Mesodermal cell (in vitro differentiated cells): Measurements from ENCODE around the gene CNRIP1. TPM values are rescaled to one million over a fixed set of nuclear protein-coding genes. Genes with fewer than 3 reads are reported as not detected.

ENCODE experiments used
- H3K27ac ChIP-seq: 2 replicates; pipeline ENCODE4 v1.7.0; 2013; ENCODE audit warnings: mild to moderate bottlenecking, low read depth, low read length, moderate library complexity; ENCODE audit not compliant: severe bottlenecking
- H3K36me3 ChIP-seq: 2 replicates; pipeline ENCODE4 v1.7.1; 2013; ENCODE audit warnings: mild to moderate bottlenecking, low read length, moderate library complexity; ENCODE audit not compliant: control insufficient read depth, insufficient read depth
- H3K4me1 ChIP-seq: one replicate; pipeline ENCODE4 v1.7.1; 2013; ENCODE audit warnings: mild to moderate bottlenecking, low read length; ENCODE audit not compliant: insufficient read depth, control insufficient read depth, poor library complexity, severe bottlenecking
- H3K4me3 ChIP-seq: 2 replicates; pipeline ENCODE4 v1.7.0; 2013; ENCODE audit warnings: low read length, control low read depth, mild to moderate bottlenecking; ENCODE audit not compliant: insufficient read depth, poor library complexity, severe bottlenecking; ENCODE audit errors: extremely low read depth
- H3K9me3 ChIP-seq: 2 replicates; pipeline ENCODE4 v1.7.1; 2013; ENCODE audit warnings: mild to moderate bottlenecking, low read length, moderate library complexity; ENCODE audit not compliant: control insufficient read depth
- WGBS, 2 experiments: methylation state at CpG; one replicate each; pipeline ENCODE4 v1.1.5; 2013; ENCODE audit warnings: missing lambda C conversion rate in 2 of 2; ENCODE audit not compliant: insufficient coverage in 2 of 2; 5-methylcytosine and 5-hydroxymethylcytosine counted together
- polyA plus RNA-seq, 2 experiments: library from polyadenylated mRNA; stranded (reverse); fragments of 50-300 nt; gene quantifications; one replicate each; pipeline ENCODE4 v1.2.3, GENCODE V29; 2013

Gene CNRIP1, protein sequence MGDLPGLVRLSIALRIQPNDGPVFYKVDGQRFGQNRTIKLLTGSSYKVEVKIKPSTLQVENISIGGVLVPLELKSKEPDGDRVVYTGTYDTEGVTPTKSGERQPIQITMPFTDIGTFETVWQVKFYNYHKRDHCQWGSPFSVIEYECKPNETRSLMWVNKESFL
- polyA plus RNA-seq (2013, experiment 1 of 2): 6.7 TPM
- 5.4 TPM for polyA plus RNA-seq (2013, experiment 2 of 2)

DNA sequence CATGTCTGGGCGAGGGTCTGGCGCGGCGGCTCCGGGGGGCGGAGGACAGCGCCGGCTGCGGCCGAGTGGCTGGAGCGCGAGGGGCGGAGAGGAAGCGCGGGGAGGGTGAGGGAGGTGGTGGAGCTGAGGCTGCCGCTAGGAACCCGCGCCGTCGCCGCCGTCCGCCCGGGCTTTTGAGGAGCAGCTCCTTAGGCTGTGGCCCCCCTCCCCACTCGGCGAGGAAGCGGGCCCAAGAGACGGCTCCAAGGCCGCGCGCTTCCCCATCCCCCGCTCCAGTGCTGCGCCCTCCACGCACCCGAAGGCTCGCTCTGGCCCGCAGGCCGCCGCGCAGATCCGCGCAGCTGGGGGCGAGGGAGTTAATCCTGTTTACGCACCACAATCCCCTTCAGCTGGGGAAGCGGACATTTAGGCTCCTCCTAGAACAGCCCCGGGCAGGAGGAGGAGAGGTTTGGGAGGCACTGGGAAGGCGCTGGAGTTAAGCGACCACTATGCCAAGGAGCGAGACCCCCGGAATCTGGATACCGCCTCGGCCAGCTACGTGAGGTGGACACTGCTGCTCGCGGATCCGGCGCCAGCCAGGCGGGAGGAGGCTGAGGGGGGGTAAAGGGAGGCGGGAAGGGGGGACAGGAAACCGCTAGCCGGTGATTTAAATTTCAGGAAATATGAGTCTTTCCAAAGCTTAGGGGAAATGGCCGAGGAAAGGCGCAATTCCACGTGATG, at the start of gene CNRIP1:
CNRIP1 (minus strand) TSS at position 552 of the 720 bp plus-strand sequence; CDS start at position 3, 549 bp downstream.
- Histone ChIP-seq H3K4me1 (peaks cover 5% of the 10 kb centered on the region), H3K4me3 (peak within 1 kb of the TSS; percentile 53), H3K27ac (peak within 1 kb of the TSS; percentile 6), H3K36me3 (peaks cover 8% of the 10 kb centered on the region), H3K9me3 (no peaks in the 10 kb centered on the region)
- WGBS, 2 experiments: 0 to 1% methylated on average over 24 to 34 of the region's 64 CpGs

DNA sequence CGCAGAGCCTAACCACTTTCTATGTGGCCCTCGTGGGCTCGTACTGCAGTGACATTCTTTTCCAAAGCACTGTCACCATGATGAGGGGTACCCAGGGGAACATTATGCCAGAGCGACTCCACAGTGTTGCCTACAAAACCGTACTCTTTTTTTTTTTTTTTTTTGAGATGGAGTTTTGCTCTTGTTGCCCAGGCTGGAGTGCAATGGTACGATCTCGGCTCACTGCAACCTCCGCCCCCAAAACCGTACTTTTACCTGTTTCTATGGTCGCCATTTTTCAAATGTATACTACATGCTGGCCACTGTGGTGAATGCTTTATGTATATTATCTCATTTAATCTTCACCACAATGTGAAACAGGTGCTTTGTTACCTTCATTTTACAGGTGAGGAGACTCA, 49.6 kb upstream of the CNRIP1 start:
- WGBS, 2 experiments: 50 to 68% methylated on average over 3 of the region's 10 CpGs
- no peaks in the 10 kb centered on the region for H3K36me3 ChIP-seq
- no peak overlapping the region for H3K4me3 ChIP-seq
- no peak overlapping the region for H3K27ac ChIP-seq
- no peaks in the 10 kb centered on the region for H3K9me3 ChIP-seq
- H3K4me1 ChIP-seq: no peaks in the 10 kb centered on the region

DNA sequence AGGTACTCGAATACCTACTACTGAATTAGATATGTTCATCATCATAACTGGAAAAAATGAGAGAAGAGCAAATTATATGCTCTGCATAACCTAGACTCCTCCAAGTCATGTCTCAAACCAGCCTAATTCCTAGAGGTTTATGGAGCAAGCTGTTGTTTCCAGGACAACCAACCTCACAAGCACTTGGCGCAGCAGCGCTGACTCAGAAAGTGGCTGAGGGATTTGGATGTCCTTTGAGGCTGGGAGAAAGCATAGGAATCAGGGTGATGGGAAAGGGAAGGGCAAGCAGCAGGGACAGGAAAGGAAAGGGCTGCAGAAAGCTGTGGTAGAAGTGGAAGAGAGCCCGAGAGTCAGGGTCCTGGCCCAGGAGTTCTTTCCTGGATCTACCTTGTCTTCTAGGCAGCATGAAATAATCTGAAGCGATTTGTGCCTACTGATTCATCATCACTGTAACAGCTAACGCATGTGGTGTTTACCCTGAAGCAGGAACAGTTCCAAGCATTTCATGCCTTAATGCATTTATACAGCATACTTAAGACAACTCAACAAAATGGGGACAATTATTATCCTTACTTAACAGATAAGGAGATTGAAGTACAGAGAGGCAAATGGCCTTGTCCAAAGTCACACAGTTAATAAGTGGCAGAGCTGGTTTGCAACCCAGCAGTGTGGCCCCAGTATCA, 49.0 kb upstream of the CNRIP1 start:
- 80 to 92% methylated on average over 3 to 5 of the region's 6 CpGs for WGBS, 2 experiments
- H3K9me3 ChIP-seq: no peaks in the 10 kb centered on the region
- no peaks in the 10 kb centered on the region for H3K4me1 ChIP-seq
- H3K36me3 ChIP-seq: no peaks in the 10 kb centered on the region
- H3K27ac ChIP-seq: no peak overlapping the region
- H3K4me3 ChIP-seq: no peak overlapping the region

DNA sequence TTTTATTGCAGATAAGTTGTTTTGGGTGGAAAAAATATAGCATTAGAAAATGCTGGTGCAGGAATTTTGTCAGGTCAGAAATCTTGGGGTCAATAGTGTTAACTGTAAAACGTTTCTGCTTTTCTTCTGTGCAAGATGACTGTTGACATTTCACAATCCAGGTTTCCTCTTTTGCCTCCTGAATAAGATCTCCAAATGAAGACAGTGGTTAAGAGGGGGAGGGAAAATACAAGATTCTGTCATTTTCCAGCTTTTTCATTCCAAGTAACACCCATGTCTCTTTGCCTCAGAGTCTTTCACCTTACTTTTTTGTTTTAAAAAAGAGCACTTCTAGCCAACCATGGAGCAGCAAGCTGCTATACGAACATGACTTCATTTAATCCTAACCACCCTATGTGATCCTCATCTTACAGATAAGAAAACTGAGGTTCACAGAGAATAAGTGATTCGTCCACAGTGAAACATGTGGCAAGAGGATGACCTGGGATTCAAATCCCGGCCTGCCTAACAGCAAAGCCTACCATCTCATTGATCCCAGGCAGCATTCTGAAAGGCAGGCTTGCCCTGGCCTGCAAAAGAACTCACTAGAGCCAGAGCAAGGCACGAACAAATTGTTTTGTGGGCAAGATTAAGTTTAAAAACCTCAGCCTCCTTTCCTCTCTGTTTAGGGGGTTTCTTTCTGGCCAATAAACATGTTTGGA, 48.4 kb upstream of the CNRIP1 start:
- no peaks in the 10 kb centered on the region for H3K36me3 ChIP-seq
- no peaks in the 10 kb centered on the region for H3K4me1 ChIP-seq
- no peaks in the 10 kb centered on the region for H3K9me3 ChIP-seq
- 20 to 100% methylated on average over 1 of the region's 5 CpGs for WGBS, 2 experiments
- H3K4me3 ChIP-seq: no peak overlapping the region
- H3K27ac ChIP-seq: peak overlapping the region; percentile 51

DNA sequence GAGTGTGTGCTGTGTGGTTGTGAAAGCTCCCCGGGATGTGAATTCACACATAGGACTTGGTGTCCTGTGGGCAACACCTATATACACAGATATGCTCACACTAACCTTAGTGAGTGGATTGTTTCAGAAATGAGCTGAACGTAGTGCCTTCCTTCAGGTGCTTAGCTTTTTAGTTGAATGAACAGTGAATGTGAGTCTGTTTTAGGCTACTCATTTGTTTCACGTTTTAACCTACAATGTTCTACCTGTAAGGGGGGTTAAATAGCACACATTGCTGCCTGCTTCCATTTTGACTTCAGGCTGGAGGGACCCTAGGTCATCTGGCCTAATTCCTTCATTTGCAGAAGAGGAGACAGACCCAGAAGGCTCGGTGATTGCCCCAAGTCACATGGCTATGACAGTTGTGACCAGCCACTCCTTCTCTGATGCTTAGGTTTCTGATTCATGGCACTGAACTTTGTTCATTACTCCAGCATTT, 46.4 kb upstream of the CNRIP1 start:
- no peak overlapping the region for H3K27ac ChIP-seq
- H3K4me3 ChIP-seq: no peak overlapping the region
- H3K9me3 ChIP-seq: no peaks in the 10 kb centered on the region
- H3K36me3 ChIP-seq: no peaks in the 10 kb centered on the region
- 92% methylated on average over 1 to 2 of the region's 4 CpGs for WGBS, 2 experiments
- no peaks in the 10 kb centered on the region for H3K4me1 ChIP-seq

DNA sequence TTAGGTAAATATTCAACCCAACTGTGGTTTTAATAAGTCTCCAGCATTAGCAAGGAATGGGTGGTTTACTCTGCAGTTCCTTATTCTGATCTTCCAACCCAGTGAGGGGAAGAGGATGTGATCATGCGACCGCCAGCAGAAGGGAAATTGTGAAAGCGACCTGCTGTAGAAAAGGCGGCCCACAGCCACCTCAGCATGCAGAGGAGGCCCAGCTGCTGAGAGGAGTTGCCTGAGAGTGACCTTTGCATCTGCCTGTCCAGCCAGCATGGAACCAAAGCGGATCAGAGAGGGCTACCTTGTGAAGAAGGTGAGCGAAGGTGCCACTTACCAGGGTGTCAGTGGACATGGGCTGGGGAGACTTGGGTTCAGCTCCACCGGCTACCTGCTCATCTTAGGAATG, 45.3 kb upstream of the CNRIP1 start, which contains the start of gene PLEK:
PLEK (plus strand) TSS at position 196 of the 400 bp plus-strand sequence; CDS start at position 266, 70 bp downstream.
- WGBS, 2 experiments: 78 to 94% methylated on average over 6 to 7 of the region's 7 CpGs
- H3K27ac ChIP-seq: no peak within 1 kb of the TSS
- H3K36me3 ChIP-seq: no peaks in the 10 kb centered on the region
- no peaks in the 10 kb centered on the region for H3K9me3 ChIP-seq
- H3K4me3 ChIP-seq: no peak within 1 kb of the TSS
- H3K4me1 ChIP-seq: no peaks in the 10 kb centered on the region

DNA sequence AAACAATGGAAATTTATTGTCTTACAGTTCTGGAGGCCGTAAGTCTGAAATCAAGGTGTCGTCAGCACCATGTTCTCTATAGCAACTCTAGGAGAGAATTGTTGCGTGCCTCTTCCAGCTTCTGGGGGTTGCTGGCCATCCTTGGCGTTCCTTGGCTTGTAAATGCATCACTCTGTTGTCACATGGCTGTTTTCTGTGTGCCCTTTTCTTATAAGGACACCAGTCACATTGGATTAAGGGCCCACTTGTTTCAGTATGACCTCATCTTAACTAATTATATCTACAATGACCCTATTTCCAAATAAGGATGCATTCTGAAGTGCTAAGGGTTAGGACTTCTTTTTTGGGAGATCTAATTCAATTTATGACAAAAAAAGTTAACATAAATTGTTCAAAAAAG, 44.0 kb upstream of the CNRIP1 start:
- Histone ChIP-seq H3K4me1 (no peaks in the 10 kb centered on the region), H3K4me3 (no peak overlapping the region), H3K27ac (no peak overlapping the region), H3K9me3 (no peaks in the 10 kb centered on the region), H3K36me3 (no peaks in the 10 kb centered on the region)
- 85 to 98% methylated on average over 4 of the region's 4 CpGs for WGBS, 2 experiments

DNA sequence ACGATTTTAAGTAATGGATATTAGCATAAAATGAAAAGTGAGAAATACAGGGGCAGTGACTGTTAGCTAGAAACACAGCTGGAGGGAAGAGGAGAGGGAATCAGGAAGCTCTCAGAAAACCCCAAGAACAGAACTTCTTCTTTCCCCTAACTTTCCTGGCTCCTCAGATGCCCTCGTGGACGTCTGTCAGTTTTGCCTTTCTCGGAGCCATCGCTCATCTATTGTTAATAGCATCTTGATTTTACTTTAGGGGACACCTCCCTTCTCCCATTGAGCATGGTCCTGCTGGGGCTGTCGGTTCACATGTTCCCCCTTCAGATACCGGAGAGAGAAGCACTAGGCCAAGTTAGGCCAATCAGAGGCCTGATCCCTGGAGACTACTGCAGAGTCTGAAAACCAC, 43.0 kb upstream of the CNRIP1 start:
- 90 to 96% methylated on average over 6 to 7 of the region's 7 CpGs for WGBS, 2 experiments
- Histone ChIP-seq H3K4me1 (no peaks in the 10 kb centered on the region), H3K4me3 (no peak overlapping the region), H3K9me3 (no peaks in the 10 kb centered on the region), H3K36me3 (no peaks in the 10 kb centered on the region), H3K27ac (no peak overlapping the region)

DNA sequence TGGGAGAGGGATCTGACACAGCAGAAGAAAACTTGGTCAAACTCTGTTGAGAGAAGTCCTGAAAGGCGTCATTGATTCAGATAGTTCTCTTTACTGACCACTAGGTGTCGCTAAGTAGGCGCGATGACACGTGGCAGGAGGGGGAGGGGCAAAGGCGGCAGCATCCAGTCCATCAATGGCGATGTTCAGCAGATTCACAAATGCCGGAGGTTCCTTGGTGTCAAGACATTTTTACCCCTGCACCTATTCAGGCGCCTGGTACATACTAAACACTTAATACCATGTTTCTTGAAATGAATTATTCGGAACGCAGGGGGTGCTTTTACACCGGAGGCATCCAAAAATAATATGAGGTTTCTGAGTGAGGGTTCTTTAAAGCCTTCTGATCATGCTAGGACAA, 42.3 kb upstream of the CNRIP1 start:
- no peaks in the 10 kb centered on the region for H3K9me3 ChIP-seq
- H3K4me3 ChIP-seq: no peak overlapping the region
- H3K27ac ChIP-seq: no peak overlapping the region
- WGBS, 2 experiments: 13 to 40% methylated on average over 1 to 4 of the region's 12 CpGs
- H3K4me1 ChIP-seq: no peaks in the 10 kb centered on the region
- no peaks in the 10 kb centered on the region for H3K36me3 ChIP-seq

DNA sequence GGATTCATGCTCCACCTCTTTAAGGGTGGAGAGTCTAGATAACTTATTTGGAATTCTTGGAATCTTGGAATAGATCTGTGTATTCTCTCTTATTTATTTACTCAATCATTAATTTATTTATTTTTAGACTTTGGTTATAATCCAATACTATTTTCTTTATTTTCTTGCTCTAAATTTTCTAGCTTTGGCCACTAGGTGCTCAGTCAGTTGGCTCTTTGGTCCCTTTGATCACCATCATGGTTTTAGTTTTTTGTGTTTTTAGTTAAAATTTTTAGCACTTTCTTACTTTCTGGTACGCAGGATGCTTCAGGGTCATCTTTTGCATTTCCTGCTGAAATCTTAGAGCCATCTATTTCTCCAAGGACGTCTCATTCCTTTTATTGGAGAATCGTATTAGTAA, 40.1 kb upstream of the CNRIP1 start:
- Histone ChIP-seq H3K4me3 (no peak overlapping the region), H3K36me3 (no peaks in the 10 kb centered on the region), H3K4me1 (no peaks in the 10 kb centered on the region), H3K27ac (no peak overlapping the region), H3K9me3 (no peaks in the 10 kb centered on the region)
- WGBS, 2 experiments: 80 to 85% methylated on average over 1 to 3 of the region's 3 CpGs
